SIG-M5 (cell line): Measurements from ENCODE around the gene SRGAP1.
"Not testable (repeated sequence)": the region's sequence is repeated elsewhere in the genome, so short reads cannot be mapped to it uniquely, and the experiment has no call there.

ENCODE experiments used
- DNase-seq: peaks from one replicate; lab custom pipeline; 2025; lab: John Stamatoyannopoulos, UW

SRGAP1 gene

DNA sequence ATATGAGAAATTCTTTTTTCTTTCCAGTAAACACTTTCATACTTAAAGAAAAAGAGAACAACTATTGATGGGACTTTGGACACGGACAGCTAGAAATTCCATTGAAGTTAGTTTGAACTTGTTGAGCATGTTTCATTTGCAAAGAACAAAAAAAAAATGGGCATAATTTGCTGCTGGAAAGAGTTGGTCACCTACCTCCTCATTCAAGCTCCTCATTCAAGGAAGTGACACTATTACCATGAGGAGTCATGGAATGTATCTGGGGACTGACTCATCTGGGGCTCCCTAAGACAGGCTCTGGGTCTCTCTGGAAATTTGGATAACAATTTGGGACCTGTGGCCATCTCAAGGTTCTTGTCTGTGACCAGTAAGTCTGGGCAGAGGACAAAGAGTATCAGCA is 327.2 kb downstream of the SRGAP1 start:
- no peak for DNase-seq

DNA sequence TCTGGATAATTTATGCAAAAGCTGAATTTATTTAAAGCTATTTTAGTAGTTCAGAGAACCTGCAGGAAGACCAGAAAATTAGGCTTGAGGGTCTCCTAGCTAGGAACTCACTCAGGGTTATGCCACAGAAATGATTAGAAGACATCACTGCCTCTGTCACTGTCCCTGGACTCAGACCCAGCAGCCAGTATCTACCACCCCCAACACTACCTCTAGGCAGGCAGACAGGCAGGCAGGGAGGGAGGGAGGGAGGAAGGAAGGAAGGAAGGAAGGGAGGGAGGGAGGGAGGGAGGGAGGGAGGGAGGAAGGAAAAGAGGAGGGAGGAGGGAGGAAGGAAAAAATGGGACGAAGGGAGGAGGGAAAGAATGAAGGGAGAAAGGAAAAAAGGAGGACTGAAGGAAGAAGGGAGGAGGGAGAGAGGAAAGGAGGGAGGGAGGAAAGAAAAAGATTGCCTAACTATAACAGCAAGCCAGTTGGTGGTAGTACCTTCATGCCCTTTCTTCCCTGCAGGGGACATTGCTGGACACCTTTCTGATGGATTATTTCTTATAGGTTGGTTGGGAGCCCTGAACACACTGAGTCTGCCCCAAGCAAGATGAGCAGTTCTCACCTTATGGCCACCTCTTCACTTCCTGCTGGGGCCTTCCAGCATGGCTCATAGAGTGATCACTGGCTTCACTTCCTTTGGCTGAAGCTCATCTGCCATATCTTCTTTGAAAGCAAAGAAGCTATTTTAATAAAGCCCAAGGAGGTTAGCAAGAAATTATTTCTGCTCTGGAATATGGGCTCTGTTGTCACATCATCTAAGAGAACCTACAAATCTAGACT is 327.9 kb downstream of the SRGAP1 start:
- DNase-seq: no peak

GRCh38 chr12:64173456-64173855 is 329.0 kb downstream of the SRGAP1 start:
- DNase-seq: no peak

DNA sequence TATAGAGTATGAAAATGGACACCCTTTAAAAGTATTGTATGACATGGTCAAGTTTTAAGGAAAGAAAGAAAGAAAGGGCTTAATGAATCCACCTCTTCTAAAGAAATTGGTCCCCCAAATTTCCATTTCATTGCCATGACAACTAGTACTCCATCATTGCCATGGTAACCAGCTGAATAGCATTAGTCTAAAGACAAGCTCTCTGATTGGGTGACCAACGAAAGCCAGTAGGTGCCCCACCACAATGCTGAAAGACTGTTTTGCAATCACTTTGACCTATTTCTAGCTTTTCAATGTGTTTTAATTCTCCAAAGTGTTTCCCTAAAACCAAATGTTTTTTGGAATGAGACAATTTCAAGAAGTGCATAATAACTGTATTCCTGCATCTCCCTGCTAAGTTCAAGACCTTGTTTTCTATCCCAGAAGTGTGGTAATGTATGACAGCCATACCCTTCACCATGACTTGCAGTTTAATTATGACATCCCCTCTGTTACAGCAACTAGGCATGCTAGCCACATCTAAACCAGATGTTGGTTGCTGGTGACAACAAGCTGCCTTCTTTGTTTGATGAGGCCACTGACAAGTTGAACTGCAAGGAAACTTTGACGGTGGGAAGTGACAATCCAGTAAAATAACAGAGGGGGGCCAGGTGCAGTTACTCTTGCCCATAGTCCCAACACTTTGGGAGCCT is 330.9 kb downstream of the SRGAP1 start:
- DNase-seq: no peak

GRCh38 chr12:64177001-64177400 is 332.5 kb downstream of the SRGAP1 start:
- no peak for DNase-seq

DNA sequence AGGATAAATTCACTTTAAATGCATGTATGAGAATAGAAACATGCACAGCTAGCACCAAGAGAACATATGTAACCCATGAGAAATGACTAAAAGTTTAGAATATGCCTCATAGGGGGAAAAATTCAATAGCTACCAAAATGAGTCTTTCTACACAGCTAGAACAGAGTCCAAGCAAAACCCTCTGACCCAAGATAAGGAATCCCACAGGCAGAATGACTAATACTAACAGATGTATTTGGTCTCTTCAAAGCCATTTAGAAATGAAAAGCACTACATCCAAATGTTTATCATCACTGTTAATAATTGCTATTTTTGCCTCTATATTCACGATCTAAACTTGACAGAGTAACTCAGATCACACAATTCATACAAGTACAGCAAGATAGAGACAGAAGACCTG is 333.6 kb downstream of the SRGAP1 start:
- DNase-seq: no peak

- DNase-seq: no peak
Observed at GRCh38 chr12:64180951-64181350, 336.5 kb downstream of the SRGAP1 start.

- DNase-seq: no peak
Observed at GRCh38 chr12:64181430-64182291, 337.2 kb downstream of the SRGAP1 start.

DNA sequence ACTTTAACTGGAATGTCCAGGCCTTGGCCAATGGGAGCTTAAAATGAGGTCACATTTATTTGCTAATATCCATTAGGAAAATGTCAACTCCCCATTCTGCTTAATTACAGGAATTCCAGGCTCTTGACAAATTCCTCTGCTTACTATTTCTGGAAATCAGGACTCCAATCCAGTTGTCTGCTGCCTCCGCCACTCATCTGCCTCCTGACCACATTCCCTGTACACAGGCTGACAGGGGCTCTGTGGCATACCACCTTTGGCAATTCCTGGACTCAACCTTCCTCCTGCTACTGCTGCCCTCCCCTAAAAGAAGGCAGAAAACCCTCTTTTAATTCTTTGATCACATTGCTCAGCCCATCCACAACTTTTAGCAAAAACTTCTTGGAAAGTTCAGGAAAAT is 339.7 kb downstream of the SRGAP1 start:
- DNase-seq: no peak

DNA sequence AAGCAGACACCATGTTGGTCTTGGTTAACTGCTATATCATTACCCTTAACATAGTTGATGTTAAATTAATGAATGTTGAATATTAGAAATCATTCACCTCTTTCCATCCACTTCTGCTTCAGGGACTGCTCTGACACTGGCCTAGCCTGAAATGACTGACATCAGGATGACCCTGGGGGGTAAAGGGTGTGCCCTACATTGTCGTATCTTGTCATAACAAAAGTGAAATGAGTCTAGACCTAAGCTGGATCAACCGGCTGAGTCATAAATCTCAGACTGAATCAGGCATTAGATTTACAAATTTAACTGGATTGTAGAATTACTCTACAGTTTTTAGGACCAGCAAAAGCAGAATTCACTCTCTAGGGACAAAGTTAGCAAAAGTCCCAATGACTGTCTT is 342.3 kb downstream of the SRGAP1 start:
- DNase-seq: no peak

- no peak for DNase-seq
Observed at GRCh38 chr12:64187370-64187769, 342.9 kb downstream of the SRGAP1 start.

DNA sequence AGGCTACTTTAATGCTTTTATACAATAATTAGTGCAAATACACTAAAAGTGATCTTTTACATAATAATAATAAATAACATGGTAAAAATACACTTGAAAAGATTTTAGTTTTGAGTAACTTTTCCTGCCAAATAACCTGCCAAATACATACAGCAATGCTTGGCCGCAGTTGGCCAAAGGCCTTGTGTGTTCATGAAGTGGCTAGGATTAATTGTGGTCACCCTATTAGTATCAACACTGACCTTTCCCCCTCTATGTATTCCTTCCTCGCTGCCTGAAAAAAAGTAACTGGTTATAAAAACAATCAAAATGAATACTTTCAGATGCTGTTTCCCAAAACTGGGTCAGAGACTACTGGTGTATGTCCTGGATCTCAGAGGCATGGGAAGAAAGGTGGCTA is 343.3 kb downstream of the SRGAP1 start:
- no peak for DNase-seq

GRCh38 chr12:64189530-64189929 is 345.0 kb downstream of the SRGAP1 start:
- no peak for DNase-seq

DNA sequence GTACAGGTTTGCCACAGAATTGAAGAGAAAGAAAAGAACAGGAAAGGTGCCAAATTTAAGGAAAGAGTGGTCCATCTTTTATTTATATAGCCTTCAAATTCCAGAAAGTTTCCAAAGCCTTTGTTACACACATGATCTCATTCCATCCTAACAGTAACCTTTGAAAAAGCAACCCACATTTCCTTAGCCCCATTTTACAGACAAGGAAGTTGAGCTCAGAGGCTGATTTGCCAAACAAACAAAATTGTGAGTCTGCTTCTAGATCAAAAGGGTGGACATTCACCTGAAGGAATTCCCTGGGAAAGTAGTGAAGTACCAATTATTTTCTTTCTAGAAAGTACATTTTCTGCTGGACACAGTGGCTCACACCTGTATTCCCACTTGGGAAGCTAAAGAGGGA is 345.6 kb downstream of the SRGAP1 start:
- no peak for DNase-seq

DNA sequence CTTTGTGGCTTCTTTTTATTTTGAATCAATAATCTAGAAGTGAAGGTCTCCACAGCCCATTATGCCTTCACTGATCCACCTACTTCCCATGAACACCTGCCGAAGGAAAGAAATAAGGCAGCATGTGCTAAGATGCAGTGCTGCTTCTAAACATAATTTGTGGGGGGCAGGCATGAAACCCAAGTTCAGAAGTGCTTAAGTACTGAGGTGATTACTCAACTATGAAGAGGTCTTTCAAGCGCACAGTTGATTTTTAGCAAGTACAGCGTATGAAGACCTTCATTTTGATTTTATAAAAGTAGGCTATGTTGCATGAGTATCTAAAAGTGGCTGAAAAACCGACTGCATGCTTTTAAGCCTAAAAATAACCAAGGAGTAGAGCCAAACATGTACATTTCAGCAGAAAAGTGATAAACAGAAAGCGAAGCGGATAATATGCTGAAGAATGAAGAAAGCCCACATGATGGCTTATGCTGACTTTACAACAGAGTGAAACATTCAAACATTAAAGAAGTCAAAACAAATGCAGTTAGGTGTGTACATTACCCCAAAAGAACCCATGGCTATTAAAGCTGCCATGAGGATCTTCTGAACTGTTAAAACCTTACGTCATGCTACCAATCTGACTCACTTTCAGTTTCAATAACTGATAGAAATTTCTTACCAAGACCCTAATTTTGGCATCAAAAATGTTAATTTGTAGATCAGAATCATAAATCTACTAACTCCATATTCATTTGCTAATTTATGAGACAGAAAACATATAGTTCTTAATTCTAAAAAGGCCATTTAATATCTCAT is 348.3 kb downstream of the SRGAP1 start:
- DNase-seq: no peak

GRCh38 chr12:64193931-64194330 is 349.4 kb downstream of the SRGAP1 start:
- no peak for DNase-seq

DNA sequence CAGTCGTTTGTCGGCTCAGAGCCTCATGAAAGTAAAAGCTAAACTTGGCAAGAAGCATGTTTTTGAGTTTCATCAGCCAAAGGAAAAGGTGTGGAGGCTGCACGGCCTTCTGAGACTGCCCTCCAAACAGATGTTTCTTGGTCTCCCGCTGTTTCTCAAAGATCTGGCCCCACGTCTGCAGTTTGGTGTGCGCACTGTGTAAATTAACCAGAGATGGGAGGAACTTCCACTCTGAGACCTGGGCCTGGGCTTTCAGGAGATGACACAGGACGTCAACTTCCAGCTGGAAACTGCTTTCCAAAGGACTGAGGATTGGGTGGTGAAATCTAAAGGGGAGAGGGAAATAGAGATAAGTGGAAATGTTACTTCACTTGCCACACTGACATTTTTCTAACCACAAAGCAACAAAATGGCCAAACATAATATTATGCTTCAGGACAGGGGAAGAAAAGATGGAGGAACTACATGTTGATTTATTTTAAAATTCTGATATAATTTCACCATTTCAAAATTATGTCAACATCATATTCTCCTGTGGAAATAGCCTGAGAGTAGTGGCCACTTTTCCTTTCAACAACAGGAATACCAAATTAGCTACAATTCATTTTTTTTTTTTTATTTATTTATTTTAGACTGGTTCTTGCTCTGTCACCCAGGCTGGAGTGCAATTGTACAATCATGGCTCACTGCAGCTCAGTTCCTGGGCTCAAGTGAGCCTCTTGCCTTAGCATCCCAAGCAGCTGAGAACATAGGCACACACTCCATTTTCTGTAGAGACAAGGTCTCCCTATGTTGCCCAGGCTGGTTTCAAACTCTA is 350.0 kb downstream of the SRGAP1 start:
- DNase-seq: no peak

GRCh38 chr12:64195841-64196240 is 351.3 kb downstream of the SRGAP1 start:
- not testable (repeated sequence) for DNase-seq

DNA sequence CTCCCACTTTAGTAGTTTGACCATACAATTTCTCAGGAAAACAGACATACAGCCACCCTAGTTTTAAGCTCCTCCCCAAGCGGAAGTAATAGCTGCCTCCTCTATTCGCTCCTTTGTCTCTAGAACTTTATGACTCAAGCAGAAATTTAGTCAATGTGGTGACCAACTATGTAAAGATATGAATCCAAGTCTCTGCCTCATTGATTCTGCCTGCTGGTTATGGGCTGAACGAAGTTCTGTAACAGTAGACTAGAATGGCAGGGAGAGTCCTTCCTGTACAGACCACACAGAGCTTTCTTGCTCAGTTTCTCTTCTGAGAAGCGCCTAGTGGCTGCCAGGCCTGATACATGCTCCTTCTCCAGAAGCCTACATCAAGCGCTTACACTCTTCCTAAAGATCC is 358.5 kb downstream of the SRGAP1 start:
- DNase-seq: no peak

DNA sequence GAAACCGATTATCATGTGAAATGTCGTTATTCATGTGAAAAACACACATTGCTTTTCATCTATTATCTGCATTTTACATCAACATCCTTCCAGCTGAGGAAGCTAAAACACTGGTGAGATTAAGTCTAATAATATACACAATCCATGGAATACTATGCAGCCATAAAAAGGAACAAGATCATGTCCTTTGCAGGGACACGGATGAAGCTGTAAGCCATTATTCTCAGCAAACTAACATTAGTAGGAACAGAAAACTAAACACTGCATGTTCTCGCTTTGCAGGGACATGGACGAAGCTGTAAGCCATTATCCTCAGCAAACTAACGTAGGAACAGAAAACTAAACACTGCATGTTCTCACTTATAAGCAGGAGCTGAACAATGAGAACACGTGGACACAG is 359.3 kb downstream of the SRGAP1 start:
- DNase-seq: no peak

GRCh38 chr12:64205542-64205941 is 361.0 kb downstream of the SRGAP1 start:
- DNase-seq: no peak
